ENCODE measurements around the gene JAK1.
A peak's percentile ranks its signal among the peaks of the same experiment; 100 is the strongest.

The JAK1 gene

DNA sequence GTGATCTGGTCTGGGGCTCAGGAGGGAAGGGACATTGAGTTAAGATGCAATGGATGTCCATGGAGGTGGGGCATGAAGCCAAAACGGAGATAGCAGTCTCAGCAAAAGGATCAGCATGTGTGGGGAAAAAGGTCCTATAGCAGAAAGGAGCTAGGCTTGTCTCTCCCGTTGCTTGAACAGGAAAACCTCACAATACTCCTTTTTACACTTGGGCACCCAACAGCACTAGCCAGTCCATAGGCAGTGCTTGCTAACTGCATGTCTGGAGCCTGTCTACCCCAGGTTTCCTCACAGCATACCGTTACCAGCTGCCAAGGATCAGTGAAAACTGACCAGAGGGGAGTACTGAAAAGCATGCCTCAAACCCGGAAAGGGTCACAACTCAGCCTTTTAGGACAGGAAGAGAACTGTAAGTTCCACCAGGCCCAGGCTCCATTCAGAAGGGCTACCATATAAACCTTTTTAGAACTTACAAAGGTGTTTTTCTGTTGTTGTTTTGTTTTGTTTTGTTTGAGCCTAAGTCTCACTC is 78.6 kb downstream of the JAK1 start:
- DNase-seq = no peak

DNA sequence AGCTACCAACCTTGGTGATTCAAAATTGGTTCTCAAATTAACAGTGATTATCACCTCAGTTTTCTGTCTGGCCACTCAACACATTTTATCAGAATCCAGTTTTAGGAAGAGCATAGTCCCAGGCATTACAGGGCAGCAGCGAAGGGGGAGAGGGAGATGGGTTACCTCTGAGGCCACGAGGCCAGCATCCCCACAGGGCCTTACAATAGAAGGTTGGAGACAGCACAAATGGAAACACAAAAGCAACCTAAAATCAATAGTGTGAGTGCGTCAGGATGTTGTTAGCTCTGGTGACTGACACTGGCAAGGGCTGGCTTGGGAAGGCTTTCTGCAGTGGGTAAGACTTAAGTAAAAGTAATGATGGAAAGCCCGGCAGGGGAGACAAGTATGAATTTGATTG is 79.5 kb downstream of the JAK1 start:
- no peak for DNase-seq

DNA sequence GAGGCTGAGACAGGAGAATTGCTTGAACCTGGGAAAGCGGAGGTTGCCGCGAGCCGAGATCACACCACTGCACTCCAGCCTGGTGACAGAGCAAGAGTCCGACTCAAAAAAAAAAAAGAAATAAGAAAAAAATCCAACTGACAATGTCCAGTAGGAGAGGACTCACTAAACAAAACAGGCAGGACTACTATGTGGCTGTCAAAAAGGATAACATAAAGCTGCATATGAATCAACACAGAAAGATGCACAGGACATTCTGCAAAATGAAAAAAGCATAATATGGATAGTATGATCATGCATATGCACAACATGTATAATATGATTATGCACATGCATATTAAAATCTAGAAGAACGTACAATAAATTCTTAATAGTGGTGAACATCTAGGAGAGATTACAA is 80.7 kb downstream of the JAK1 start:
- no peak for DNase-seq

DNA sequence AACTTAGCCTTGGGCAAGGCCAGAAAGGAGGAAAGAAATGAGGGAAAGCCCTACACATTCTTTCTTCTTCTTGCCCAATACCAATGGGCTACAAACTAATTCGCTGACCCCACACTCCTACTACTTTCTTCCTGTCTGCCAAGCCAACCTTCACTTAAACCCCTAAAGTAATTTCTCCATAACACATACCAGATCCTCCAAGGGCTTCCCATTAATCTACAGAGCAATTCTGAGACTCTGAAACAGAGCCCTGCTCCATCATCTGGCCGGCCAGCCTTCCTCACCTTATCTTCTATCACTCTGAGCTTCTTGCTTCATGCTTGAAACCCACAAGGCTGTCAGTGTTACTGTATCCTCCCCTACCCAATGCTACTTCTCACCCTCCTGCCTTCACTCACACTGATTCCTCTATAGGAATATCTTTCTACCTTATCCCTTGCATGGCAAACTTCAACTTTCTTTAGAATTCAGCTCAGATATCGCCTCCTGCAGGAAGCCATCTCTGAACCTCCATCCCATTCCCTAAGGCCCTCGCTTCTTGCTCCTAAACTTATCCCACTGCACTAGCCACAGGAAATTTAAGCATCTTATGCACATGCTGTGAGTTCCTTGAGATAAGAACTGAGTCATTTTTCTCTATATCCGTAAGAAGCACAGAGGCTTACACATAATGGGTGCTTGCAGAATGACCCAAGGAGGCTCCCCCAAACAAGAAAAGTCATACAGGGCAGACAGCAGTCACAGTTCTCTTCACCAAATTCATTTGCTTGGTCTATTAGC is 81.9 kb downstream of the JAK1 start:
- no peak for DNase-seq

DNA sequence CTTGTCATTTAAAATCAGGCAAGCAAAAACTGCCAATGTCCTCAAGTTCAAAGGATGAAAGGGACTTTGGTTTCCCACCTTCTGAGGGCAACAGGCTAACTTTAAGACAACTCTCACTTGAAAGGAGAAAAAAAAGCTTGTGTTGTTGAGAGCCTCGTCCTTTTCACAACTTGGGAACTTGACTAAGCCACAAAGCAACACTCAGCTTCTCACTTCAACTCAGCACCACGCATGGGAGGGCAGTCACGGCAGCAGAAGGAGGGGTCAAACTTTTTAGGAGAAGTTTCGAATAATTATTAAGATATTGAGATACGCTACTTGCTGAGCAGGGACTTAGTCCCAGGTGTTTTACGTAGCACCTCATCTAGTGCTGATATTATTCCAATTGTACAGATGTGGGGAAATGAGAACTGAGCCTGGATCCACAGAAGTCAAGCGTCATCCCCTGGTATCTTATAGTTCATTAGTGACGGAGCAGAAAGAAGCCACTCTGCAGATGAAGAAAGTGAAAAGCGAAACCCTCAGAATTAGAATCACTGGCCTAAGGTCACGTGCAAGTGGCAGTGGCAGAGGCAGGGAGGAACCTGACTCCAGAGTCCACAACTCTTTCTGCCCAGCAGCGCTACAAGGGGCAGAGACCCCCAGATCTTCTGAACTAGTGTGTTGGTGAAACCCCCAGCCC is 83.6 kb downstream of the JAK1 start:
- no peak for DNase-seq

DNA sequence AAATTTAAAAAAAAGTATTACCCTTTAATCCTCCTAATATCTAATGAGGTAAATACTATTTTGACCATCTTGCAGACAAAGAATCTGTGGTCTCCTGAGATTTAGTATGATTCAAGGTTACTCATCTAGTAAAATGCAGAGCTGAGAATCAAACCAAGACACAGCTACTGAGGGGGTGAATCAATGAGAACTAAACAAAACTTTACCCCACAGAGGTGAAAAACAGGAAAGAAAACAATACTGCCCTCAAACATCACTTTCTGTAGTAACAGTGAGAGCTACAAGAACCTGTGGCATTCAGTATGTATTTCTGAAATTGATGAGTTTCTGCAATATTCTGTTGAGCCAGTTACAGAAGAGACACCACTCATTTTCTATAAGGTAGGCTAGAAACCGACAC is 85.1 kb downstream of the JAK1 start:
- no peak for DNase-seq

DNA sequence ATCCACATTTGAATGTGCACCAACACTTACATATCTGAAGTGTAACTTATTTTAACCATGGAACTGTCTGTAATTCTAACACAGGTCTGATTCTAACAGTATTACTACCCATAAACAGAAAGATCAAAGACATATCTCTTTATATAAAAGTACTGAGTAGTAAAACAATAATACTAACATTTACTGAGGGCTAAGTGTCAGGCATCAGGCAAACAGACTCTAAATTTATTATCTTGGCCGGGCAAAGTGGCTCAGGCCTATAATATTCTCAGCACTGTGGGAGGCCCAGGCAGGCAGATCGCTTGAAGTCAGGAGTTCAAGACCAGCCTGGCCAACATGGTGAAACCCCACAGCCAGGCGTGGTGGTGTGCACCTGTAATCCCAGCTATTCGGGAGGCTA is 85.9 kb downstream of the JAK1 start:
- DNase-seq = no peak

DNA sequence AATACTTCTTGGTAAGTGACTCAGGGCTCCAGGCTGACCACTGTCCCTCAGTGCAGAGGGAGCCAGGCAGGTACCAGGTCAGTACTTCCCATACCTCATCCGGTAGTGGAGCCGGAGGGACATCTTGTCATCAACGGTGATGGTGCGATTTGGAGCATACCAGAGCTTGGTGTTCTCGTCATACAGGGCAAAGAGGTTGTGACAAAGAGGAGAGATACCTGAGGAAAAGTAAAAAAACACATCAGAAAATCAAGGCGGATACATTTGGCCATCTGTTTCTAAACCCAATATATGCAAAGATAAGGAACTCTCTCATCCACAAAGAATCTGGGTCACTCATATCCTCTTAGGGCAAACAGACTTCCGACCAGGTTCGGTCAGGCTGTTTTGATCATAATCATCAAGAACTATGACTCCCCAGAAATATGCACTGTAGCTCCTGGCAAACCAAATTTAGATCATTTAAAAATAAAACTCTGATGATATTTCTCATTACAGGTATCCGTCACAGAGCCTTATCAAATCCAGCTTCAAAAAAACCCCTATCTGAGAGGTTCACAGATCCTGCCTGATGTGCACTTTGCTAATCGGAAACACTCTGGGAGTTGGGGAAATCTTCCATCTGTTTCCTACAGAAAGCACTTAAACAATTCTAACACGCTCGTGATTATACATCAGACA is 87.3 kb downstream of the JAK1 start:
- DNase-seq = no peak

DNA sequence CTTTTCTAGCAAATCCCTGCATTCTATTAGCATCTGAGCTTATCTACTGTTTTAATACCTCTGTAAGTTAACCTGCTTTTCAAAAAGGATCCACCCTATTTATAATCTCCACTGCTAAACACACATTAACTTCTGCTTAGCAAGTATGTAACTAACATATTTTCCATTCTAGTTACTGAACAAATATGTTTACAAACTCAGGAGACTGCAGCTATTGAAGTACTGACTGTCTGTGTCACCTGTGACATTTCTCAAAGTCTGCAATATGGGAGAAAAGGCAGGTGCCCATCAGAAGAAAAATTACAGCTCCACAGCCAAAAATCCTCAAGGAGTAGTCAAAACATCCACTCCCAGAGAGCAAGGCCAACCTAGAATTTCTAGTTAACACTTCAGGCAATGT is 88.3 kb downstream of the JAK1 start:
- DNase-seq = no peak

DNA sequence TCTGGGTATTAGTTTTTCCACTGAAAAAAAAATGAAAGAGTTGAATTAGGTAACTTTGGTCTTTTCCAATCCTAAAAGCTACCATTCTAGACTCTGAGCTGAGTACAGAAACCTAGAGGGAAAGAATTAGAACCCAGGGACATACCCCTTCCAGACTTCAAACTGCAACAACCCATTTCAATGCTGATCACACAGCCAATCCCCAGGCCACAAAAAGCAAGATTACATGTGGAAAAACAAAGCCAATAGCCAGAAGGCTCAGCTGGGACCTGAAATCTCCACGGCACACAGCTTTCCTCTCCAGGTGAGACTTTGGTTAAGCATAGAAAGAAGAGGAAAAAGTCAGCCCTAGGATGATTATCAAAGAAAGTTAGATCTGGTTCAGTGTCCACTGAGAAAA is 88.8 kb downstream of the JAK1 start:
- DNase-seq = no peak

DNA sequence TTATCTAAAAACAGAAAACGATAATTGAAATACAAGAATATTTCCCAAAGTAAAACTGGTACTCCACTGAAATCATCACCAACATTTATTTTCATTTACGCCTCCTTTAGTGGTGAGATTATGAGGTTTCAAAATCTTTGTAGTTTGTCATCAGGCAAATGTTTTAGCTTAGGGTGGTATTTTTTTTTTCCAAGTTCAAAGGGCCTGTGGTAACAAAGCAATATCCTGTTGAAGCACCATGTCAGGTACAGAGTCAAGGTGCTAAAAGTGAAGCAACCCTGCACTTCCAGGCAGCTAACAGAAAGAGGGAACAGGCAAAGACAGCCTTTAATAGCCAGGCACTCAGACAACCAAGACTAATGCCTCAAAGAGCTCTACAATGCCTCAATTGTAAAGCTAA is 89.2 kb downstream of the JAK1 start:
- DNase-seq = peak; percentile 28

DNA sequence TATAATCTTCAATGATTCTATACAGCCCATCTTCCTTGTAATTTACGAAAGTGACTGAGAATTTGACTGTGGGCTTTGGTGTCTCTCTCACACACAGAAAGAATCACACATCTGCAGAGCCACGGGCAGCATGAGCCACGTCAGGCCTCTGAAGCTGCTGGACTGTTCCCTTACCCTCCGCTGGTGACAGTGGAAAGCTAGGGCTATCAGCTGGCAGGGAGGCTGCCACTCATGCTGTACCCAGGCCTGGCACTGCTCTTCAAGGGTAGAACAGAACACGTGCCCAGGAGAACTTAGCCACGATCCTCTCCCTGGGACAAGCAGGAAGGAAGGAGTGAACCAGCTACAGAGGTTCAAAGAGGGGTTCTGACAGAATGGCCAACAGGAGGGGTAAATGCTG is 90.7 kb downstream of the JAK1 start:
- no peak for DNase-seq

DNA sequence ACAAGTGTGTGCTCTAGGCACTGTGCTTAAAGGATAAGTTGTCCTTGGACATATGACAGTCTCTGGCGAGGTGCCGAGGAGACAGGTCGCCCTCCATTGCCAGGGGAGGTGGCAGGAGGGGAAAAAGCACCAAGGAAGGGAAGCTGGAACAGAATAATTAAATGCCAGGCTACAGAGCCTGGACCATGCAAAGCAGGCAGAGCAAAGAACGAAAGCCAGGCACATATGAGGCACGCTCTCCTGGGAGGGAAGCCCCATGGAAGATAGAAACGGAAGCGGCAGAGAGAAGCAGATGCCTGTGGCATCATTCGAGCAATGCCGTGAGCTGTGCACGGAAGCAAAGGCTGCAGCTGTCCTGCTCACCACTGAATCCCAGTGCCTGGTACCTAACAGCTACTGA is 91.2 kb downstream of the JAK1 start:
- no peak for DNase-seq

DNA sequence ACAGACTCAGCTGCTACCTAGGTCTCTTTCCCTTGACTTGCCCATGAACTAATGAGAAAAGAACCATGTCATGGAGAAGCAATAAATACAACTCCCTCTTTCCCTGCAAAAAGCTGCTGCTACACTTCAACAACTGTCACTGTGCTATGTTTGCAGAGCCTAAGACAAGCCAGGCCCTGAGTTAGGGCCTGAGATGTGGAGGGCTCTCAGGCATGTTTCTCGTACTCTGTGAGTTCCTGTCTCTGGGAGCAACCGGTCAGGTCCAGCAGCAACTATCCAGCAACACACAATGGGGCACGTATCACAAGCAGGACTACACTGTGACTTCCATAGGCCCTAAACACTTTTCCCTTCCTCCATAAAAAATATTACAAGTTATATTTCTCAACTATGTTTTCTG is 91.7 kb downstream of the JAK1 start:
- DNase-seq = no peak

DNA sequence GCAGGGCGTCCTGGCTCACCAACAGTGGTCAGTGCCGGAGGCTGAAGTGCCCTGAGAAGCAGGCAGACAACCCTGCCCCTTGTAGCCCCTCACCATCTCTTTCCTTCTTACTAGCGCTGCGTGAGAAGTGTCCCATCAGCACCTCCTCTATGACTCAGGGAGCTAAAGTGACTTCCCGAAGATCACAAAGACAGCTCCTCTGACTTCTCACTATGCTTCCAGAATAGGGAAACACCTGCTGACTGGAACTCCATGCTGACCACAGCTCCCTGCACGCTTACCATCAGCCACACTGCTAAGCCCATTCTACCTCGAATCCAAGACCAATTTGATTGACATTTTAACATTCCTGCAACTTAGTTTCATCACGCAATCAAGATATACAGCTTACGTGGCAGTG is 92.8 kb downstream of the JAK1 start:
- no peak for DNase-seq

DNA sequence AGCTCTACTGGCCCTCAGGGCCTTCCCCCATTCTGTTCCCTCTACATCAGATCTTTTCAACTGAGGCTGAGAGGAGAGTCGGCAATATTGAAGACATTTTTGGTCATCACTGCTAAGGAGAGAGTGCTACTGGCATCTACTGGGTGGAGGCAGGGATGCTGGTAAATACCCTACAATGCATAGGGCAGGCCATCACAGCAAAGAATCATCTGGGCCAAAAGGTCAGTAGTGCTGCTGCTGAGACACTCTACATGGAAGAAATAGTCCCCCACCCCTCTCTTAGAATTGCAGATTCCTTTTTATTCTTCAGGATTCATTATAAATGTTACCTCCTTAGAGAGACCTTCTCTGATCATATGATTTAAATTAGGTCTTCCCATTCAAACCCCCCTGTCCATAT is 94.3 kb downstream of the JAK1 start:
- no peak for DNase-seq

DNA sequence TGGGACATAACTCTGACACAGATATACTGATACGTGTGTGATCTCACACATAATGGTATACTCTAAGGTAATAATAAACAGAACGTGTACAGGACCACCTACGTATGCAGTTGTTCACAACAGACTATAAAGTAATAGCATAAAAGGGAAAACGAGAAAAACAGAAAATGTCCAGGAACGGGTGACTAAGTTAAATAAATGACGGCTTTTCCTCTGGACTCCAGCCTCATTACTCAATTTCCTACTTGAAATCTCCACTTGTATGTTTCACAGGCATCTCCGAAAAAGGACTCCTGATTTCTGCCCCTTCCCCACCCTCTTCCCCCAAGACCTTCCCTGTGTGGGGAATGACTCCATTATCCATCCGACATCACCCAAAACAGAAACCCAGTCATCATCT is 95.1 kb downstream of the JAK1 start:
- DNase-seq = no peak

DNA sequence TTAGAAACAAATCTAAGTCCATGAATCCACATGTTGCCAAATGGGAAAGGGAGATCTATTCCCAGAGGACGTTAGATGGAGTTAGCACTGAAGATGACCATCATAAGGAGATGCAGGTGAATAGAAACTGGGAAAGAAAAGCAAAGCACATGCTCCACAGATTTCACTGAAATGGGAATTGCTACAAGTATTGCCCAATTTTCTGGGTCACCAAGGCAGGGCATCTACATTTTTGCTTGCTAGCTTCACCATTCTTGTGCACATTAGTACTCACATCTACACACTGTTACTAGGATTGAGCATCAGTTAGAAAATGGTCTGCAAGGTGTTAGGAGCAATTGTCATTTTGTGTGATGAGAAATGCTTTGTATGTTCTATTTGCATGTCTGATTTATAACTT is 99.1 kb downstream of the JAK1 start:
- DNase-seq = no peak

DNA sequence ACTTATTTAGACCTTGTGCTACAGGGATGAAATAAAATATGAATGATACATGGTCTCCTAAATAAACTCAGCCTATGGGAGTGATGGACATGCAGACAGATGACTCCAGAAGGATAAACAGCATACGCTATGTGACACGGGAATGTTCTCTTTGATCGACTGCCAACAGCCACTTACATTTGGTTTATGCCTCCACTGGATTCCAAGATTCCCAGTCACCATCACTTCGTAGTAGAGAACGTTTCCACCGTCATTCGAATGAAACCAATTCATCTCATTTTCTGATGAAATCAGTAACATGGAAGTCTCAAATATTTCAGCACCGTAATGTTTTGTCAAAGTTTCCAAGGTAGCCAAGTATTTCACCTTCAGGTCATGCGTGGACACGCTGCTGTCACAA is 99.7 kb downstream of the JAK1 start:
- no peak for DNase-seq

DNA sequence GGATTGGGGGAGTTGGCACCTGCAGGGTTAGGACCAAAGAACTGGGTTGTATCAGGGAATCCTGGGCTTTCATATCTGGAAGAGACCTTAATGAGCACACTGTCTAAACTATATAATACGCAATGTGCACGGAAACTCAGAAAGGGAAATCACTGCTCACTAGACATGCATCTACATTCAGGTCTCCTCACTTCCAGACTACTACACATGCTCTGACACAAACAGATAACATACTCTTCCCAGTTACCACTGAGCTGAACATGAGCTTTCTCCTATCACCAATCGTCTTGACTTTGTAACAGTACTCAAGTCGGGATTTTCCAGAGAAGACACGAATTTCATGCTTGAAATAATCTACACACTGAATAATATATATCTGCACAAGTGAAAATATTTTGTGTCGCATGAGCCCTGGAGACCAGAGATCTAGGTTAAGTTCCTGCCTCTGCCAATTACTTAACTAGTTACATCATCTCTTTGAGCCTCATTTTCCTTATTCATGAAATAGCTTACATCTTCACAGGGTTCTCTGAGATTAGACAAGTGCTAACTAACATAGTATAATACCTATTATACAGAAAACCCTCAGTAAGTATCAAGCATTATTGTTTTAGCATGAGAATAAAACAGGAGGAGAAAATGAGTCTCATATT is 101.1 kb downstream of the JAK1 start:
- no peak for DNase-seq

DNA sequence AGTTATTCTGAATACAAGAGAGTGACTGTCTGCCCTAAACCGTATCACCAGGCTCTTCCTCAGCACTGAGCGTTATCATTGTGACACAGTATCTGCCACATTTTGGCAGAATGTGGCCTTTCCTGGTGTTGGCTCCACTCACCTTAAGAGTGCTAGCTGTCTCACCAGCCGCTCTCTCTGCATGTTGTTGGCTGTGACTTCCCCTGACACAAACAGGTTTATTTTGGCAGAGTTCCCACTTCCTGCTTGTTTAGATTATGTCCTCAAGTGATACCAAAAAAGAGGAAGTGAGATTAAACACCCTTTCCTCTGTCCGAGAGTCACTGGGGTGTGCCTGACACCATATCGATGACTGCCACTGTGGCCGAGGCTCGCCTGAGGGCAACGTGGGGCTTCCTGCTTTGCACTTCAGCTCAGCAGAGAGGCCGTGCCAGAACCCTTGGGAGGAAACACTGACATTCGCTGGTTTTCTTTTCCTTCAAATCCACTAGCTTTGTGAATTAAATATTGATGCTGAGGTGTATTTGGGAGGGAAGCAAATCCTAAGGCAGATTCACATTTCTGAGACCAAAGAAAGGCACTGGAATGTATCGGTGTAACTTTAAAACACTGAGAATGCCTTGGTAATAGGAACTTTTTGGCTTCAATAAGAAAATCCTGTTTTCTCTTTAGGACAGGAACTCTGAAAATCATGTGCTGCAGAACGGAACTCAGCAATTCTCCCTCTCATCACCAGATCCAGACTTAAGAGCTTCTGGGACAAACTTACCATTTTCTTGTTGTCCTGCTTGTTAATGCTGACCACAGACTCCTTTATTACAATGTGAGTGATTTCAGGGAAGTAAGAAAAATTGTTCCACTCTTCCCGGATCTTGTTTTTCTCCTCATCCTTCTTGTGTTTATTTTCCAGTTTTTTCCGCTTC is 102.1 kb downstream of the JAK1 start:
- peak; percentile 23 for DNase-seq

DNA sequence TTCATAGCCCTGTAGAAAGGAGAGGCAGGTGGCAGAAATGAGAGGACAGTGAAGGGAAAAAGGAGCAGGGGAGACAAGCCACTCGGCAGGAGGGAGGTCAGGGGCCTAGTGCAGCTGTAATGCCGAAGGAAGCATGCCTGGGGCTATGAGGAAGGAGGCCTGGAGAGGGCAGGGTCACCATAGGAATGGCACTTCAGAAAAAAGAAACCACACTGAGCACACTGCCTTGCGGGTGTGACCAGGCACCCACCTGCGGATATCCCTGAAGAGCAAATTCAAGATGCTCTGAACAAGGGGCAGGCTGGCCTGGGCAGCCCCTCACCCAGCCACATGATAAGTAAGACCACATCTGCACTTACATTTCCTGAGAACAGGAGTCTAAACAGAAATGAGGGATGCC is 104.7 kb downstream of the JAK1 start:
- no peak for DNase-seq
